ENCODE data around the gene TMEM150C.
"Not testable (repeated sequence)": the region's sequence is repeated elsewhere in the genome, so short reads cannot be mapped to it uniquely, and the experiment has no call there.

TMEM150C gene

GRCh38 chr4:82569076-82569475, 7.3 kb upstream of the TMEM150C start:
- DNase-seq (ENCODE audit: low read depth): no peak

GRCh38 chr4:82567444-82567843, 5.7 kb upstream of the TMEM150C start:
- DNase-seq (ENCODE audit: low read depth): no peak

GRCh38 chr4:82562564-82562854, 721 bp upstream of the TMEM150C start:
- no peak for DNase-seq (ENCODE audit: low read depth)

GRCh38 chr4:82560853-82561785, 669 bp downstream of the TMEM150C start:
- DNase-seq (ENCODE audit: low read depth): no peak

GRCh38 chr4:82559735-82560120, 2.1 kb downstream of the TMEM150C start:
- DNase-seq (ENCODE audit: low read depth): no peak

- not testable (repeated sequence) for DNase-seq (ENCODE audit: low read depth)
Observed at GRCh38 chr4:82559090-82559734, 2.6 kb downstream of the TMEM150C start.

- no peak for DNase-seq (ENCODE audit: low read depth)
Observed at GRCh38 chr4:82555276-82555675, 6.5 kb downstream of the TMEM150C start.

- no peak for DNase-seq (ENCODE audit: low read depth)
Observed at GRCh38 chr4:82553020-82553419, 8.8 kb downstream of the TMEM150C start.

GRCh38 chr4:82551734-82552133, 10.1 kb downstream of the TMEM150C start:
- DNase-seq (ENCODE audit: low read depth): no peak

GRCh38 chr4:82547850-82548249, 13.9 kb downstream of the TMEM150C start:
- not testable (repeated sequence) for DNase-seq (ENCODE audit: low read depth)

- no peak for DNase-seq (ENCODE audit: low read depth)
Observed at GRCh38 chr4:82543131-82543530, 18.7 kb downstream of the TMEM150C start.

- no peak for DNase-seq (ENCODE audit: low read depth)
Observed at GRCh38 chr4:82542642-82543041, 19.1 kb downstream of the TMEM150C start.

- no peak for DNase-seq (ENCODE audit: low read depth)
Observed at GRCh38 chr4:82529322-82529721, 32.5 kb downstream of the TMEM150C start.

- DNase-seq (ENCODE audit: low read depth): no peak
Observed at GRCh38 chr4:82528868-82529267, 32.9 kb downstream of the TMEM150C start.

GRCh38 chr4:82528074-82528473, 33.7 kb downstream of the TMEM150C start:
- no peak for DNase-seq (ENCODE audit: low read depth)

GRCh38 chr4:82525307-82525911, 36.4 kb downstream of the TMEM150C start:
- DNase-seq (ENCODE audit: low read depth): no peak

GRCh38 chr4:82524570-82525152, 37.1 kb downstream of the TMEM150C start:
- no peak for DNase-seq (ENCODE audit: low read depth)

GRCh38 chr4:82523179-82523578, 38.6 kb downstream of the TMEM150C start:
- DNase-seq (ENCODE audit: low read depth): no peak

- no peak for DNase-seq (ENCODE audit: low read depth)
Observed at GRCh38 chr4:82522472-82522871, 39.3 kb downstream of the TMEM150C start.

GRCh38 chr4:82521283-82521682, 40.5 kb downstream of the TMEM150C start:
- DNase-seq (ENCODE audit: low read depth): no peak

- no peak for DNase-seq (ENCODE audit: low read depth)
Observed at GRCh38 chr4:82519776-82520175, 42.0 kb downstream of the TMEM150C start.

- peak; percentile 4 for DNase-seq (ENCODE audit: low read depth)
Observed at GRCh38 chr4:82519072-82519471, 42.7 kb downstream of the TMEM150C start.

GRCh38 chr4:82517043-82517442, 44.7 kb downstream of the TMEM150C start:
- peak; percentile 47 for DNase-seq (ENCODE audit: low read depth)

Measured in ELR (cell line).